GM12872 (cell line): Measurements from ENCODE around the gene TSPAN3.

Experiments used
- CTCF ChIP-seq: IDR thresholded peaks from 3 replicates; pipeline ENCODE4 v1.5.1; 2011; ENCODE audit warnings: low read depth, mild to moderate bottlenecking, low read length, moderate library complexity; ENCODE audit not compliant: insufficient read depth

Gene TSPAN3

GRCh38 chr15:77028451-77029165 lies 42.3 kb downstream of the TSPAN3 start:
- no peak for TF ChIP-seq CTCF

- no peak for TF ChIP-seq CTCF
Measured at GRCh38 chr15:77027697-77028450, 43.0 kb downstream of the TSPAN3 start.

GRCh38 chr15:77027111-77027696 lies 43.7 kb downstream of the TSPAN3 start:
- no peak for TF ChIP-seq CTCF

- no peak for TF ChIP-seq CTCF
Measured at GRCh38 chr15:77026501-77027110, 44.3 kb downstream of the TSPAN3 start.

- no peak for TF ChIP-seq CTCF
Measured at GRCh38 chr15:77025941-77026411, 44.9 kb downstream of the TSPAN3 start.

- TF ChIP-seq CTCF: no peak
Measured at GRCh38 chr15:77025083-77025901, 45.6 kb downstream of the TSPAN3 start.
